ENCODE results near the gene SLC12A1. TPM values are rescaled to one million over a fixed set of nuclear protein-coding genes. Genes with fewer than 3 reads are reported as not detected.

Gene SLC12A1
- total RNA-seq, 2 donors from 2014 or later = not detected

Other genes starting within 250 kb of the SLC12A1 start
- not detected for gene SLC24A5, start 85.3 kb upstream of the SLC12A1 start, total RNA-seq
- gene MYEF2, start 28.0 kb upstream of the SLC12A1 start, total RNA-seq = 10 to 100 TPM; 33.0 to 46.4 TPM
- not detected for gene CTXN2, start 14.6 kb upstream of the SLC12A1 start, total RNA-seq
- gene DUT, start 125.1 kb downstream of the SLC12A1 start, total RNA-seq = 100 to 1,000 TPM; 314 to 423 TPM

All from activated naive CD4-positive, alpha-beta T cell treated with anti-CD3 and anti-CD28 coated beads, Interleukin-2, amount 50 U/mL, for 72 hours (primary cell).